Lung (tissue), 12 donors: ENCODE measurements around the gene SRBD1. TPM values are rescaled to one million over a fixed set of nuclear protein-coding genes. Genes with fewer than 3 reads are reported as not detected.

Experiments
- ATAC-seq: fragments of 200-7000 bp; cut with Tn5 transposase; one replicate; pipeline ENCODE4 v1.9.1; 2020; ENCODE audit warnings: moderate number of reproducible peaks; ENCODE audit not compliant: insufficient read depth, low FRiP score
- DNase-seq, 3 donors: peaks; one replicate each; pipeline ENCODE4 v3.0.0-alpha.2; 2013 to 2017
- H3K27ac ChIP-seq, 2 donors: one replicate each; pipeline ENCODE4 v1.5.1; 2013; ENCODE audit warnings: mild to moderate bottlenecking in 2 of 2, moderate library complexity in 2 of 2, control low read depth in 1 of 2, inconsistent platforms in 1 of 2, low read depth in 1 of 2, low read length in 1 of 2
- H3K27me3 ChIP-seq, 3 donors: one replicate each; pipeline ENCODE4 v1.5.1; 2013; ENCODE audit warnings: low read length in 2 of 3; ENCODE audit not compliant: control insufficient read depth in 3 of 3, insufficient read depth in 3 of 3
- H3K36me3 ChIP-seq, 4 donors: one replicate each; pipeline ENCODE4 v1.5.1; 2013; ENCODE audit warnings: low read length in 4 of 4, mild to moderate bottlenecking in 1 of 4, moderate library complexity in 1 of 4; ENCODE audit not compliant: control insufficient read depth in 4 of 4, insufficient read depth in 4 of 4
- H3K4me1 ChIP-seq, 5 donors: one replicate each; pipeline ENCODE4 v1.5.1; 2013; ENCODE audit warnings: low read length in 5 of 5, mild to moderate bottlenecking in 2 of 5, moderate library complexity in 1 of 5; ENCODE audit not compliant: control insufficient read depth in 5 of 5, insufficient read depth in 5 of 5
- H3K4me3 ChIP-seq: one replicate; pipeline ENCODE4 v1.5.1; 2013; ENCODE audit warnings: mild to moderate bottlenecking, control low read depth, moderate library complexity
- H3K9ac ChIP-seq, 2 donors: one replicate each; pipeline ENCODE4 v1.5.1; 2013; ENCODE audit warnings: low read length in 2 of 2, control low read depth in 1 of 2; ENCODE audit not compliant: insufficient read depth in 1 of 2
- H3K9me3 ChIP-seq, 4 donors: one replicate each; pipeline ENCODE4 v1.5.1; 2013; ENCODE audit warnings: low read length in 3 of 4, mild to moderate bottlenecking in 1 of 4, moderate library complexity in 1 of 4; ENCODE audit not compliant: control insufficient read depth in 4 of 4, insufficient read depth in 3 of 4
- WGBS, 2 donors: extraction: QIAGEN DNeasy Blood & Tissue Kit; methylation state at CpG; one replicate each; pipeline ENCODE4 v1.1.7; 2013; 5-methylcytosine and 5-hydroxymethylcytosine counted together
- polyA plus RNA-seq, 2 donors: library from polyadenylated mRNA; stranded (reverse); fragments of 200-250 nt; gene quantifications; one replicate each; pipeline ENCODE4 v1.2.1, GENCODE V29; 2013
- total RNA-seq, 2 donors: library from RNA; depleted of rRNA in 1 of 2; stranded (reverse); fragments of >200 nt in 1 of 2; gene quantifications; one replicate each; pipeline ENCODE4 v1.2.1, GENCODE V29; 2014 to 2021
- TF ChIP-seq, protein P1 (sequence below): IDR thresholded peaks from 2 replicates; pipeline ENCODE4 v1.5.1; 2012; ENCODE audit warnings: mild to moderate bottlenecking; ENCODE audit errors: control extremely low read depth, extremely low read depth
- donor health status: control.
- donor health status: control.
- donor health status: Bipolar disorder and iron deficiency.
- donor health status: healthy.
- donor health status: DM: yes; HTN: yes; CAD: no.

Gene SRBD1
- total and polyA plus RNA-seq, 4 donors, result 5.6 to 30.6 (median 11.5) TPM

DNA sequence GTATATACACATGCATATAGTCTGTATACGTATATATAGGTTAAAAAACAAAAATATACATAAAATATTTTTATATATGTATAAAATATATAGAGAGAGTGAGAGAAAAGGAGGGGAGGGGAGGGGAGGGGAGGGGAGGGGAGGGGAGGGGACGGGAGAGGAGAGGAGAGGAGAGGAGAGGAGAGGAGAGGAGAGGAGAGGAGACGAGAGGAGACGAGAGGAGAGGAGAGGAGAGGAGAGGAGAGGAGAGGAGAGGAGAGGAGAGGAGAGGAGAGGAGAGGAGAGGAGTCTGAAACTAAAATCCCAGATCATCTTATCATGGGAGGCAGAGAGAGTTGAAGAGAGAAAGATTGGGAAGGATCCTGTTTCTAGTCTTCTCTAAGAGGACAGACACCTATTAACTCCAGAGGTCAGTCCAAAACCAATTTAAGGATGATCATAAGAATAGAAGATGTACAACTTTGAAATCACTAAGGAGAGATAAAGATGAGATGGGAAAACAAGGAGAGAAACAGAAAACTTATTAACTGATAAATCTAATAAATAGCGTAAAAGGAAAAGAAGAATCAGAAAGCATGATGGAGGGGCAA lies 195.4 kb downstream of the SRBD1 start:
- WGBS, 2 donors, result 97 to 98% methylated on average over 2 of the region's 5 CpGs
- ATAC-seq, result no peak

DNA sequence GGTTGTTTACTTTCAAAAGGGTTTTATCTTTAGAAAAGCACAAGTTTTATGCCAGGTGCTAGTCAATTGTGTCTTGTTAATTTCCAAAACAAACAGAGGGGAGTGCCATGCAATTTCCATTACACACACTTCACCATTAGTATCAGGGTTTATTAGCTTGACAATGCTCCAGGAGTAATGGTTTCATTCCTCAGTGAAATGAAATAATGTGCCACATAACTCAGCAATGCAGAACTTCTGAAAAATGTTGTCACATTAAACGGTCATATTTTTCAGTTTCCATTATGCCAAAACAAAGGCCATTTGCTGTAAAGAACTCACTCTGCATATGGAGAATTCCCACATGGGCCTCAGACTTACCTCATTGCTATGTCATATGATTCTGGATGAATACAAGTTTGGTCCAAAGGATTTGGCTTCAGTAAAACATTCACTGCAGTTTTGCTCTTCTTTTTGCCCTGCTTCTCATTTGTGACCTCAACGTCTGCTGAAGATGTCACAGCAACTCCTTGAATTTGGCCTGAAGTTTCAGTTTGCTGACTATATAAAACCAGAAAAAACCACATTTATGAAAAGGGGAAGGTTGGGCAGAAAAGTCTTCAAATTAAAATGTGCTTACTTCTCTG lies 198.2 kb downstream of the SRBD1 start:
- Histone ChIP-seq H3K9ac (no peak overlapping the region), H3K9me3 (no peaks in the 10 kb centered on the region), H3K4me3 (no peak overlapping the region), H3K27me3 (no peaks in the 10 kb centered on the region), H3K4me1 (peaks cover 0 to 12% (median 0%) of the 10 kb centered on the region in 5 donors), H3K36me3 (peaks cover 0 to 4% (median under 1%) of the 10 kb centered on the region in 4 donors), H3K27ac (no peak overlapping the region)
- 65 to 66% methylated on average over 2 of the region's 2 CpGs for WGBS, 2 donors
- TF ChIP-seq, protein P1, sequence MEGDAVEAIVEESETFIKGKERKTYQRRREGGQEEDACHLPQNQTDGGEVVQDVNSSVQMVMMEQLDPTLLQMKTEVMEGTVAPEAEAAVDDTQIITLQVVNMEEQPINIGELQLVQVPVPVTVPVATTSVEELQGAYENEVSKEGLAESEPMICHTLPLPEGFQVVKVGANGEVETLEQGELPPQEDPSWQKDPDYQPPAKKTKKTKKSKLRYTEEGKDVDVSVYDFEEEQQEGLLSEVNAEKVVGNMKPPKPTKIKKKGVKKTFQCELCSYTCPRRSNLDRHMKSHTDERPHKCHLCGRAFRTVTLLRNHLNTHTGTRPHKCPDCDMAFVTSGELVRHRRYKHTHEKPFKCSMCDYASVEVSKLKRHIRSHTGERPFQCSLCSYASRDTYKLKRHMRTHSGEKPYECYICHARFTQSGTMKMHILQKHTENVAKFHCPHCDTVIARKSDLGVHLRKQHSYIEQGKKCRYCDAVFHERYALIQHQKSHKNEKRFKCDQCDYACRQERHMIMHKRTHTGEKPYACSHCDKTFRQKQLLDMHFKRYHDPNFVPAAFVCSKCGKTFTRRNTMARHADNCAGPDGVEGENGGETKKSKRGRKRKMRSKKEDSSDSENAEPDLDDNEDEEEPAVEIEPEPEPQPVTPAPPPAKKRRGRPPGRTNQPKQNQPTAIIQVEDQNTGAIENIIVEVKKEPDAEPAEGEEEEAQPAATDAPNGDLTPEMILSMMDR, result no peak
- peak in 2 of 3 donors; percentile 65 to 71 for DNase-seq
- ATAC-seq, result no peak

More for the DNA sequence above, 195.4 kb downstream of the SRBD1 start:
- Histone ChIP-seq H3K27ac (no peak overlapping the region), H3K9me3 (no peaks in the 10 kb centered on the region), H3K9ac (no peak overlapping the region), H3K4me1 (peaks cover 0 to 12% (median 0%) of the 10 kb centered on the region in 5 donors), H3K27me3 (no peaks in the 10 kb centered on the region), H3K4me3 (no peak overlapping the region), H3K36me3 (peaks cover 0 to 4% (median 2%) of the 10 kb centered on the region in 4 donors)
- DNase-seq, result no peak
- TF ChIP-seq, protein P1, result no peak

DNA sequence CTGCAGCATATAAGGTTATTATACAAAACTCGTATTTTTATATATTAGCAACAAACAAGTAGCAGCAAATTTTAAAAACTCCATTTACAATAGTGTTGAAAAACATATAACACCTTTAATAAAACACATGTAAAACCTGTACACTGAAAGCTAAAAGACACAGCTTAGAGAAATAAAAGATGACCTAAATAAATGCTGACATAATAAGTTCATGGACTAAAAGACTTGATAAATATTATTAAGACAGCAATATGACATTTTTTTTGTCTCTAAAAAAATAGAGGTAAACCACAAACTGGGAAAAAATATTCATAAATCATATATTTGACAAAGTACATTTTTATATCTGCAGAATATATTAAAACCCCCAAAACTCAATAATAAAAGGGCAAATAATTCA lies 201.4 kb downstream of the SRBD1 start:
- WGBS, 2 donors, result 94 to 98% methylated on average over 1 of the region's 1 CpG
- no peak for DNase-seq
- no peaks in the 10 kb centered on the region for H3K27me3 ChIP-seq
- H3K27ac ChIP-seq, result no peak overlapping the region
- H3K4me1 ChIP-seq, result peaks cover 0 to 21% (median 0%) of the 10 kb centered on the region in 5 donors
- TF ChIP-seq, protein P1, result no peak
- no peak for ATAC-seq
- H3K36me3 ChIP-seq, result peaks cover 0 to 4% (median under 1%) of the 10 kb centered on the region in 4 donors
- no peaks in the 10 kb centered on the region for H3K9me3 ChIP-seq
- no peak overlapping the region for H3K4me3 ChIP-seq
- H3K9ac ChIP-seq, result no peak overlapping the region
